IMR-90 (cell line): ENCODE data around the gene ASXL2. TPM values are rescaled to one million over a fixed set of nuclear protein-coding genes. Genes with fewer than 3 reads are reported as not detected.

Experiments used
- ATAC-seq: fragments of 200-7000 bp; cut with Tn5 transposase; 2 replicates; pipeline ENCODE4 v1.9.1; 2020; ENCODE audit warnings: low read depth, mild to moderate bottlenecking, moderate library complexity
- BruUV-seq: library from RNA; stranded (reverse); fragments of 400-500 nt; replicated peaks from 2 replicates; lab custom pipeline; 2021; lab: Mats Ljungman, UMichigan
- CTCF ChIA-PET: fragments of 300-600 bp; formaldehyde crosslinking; extraction: SDS; loops from one replicate; lab custom pipeline; 2021; ENCODE audit warnings: antibody characterized with exemption; lab: Yijun Ruan, JAX
- POLR2A ChIA-PET: fragments of 300-600 bp; sonication (Branson Sonifier 250); formaldehyde crosslinking; loops from one replicate; lab custom pipeline; 2022; ENCODE audit warnings: antibody characterized with exemption; ENCODE audit not compliant: unreplicated experiment; lab: Charles Lee
- DNase-seq: peaks from one replicate; pipeline ENCODE4 v3.0.0; 2013
- H2AFZ ChIP-seq: replicated peaks from 2 replicates; pipeline ENCODE3; 2013; ENCODE audit warnings: low read length, mild to moderate bottlenecking; ENCODE audit not compliant: poor library complexity
- H2AK5ac ChIP-seq: 2 replicates; pipeline ENCODE4 v1.6.1; 2013; ENCODE audit warnings: low read depth, low read length, inconsistent platforms
- H2AK9ac ChIP-seq: replicated peaks from 2 replicates; pipeline ENCODE3; 2013; ENCODE audit warnings: mild to moderate bottlenecking, low read depth, low read length, moderate library complexity; ENCODE audit not compliant: poor library complexity
- H2BK120ac ChIP-seq: 2 replicates; pipeline ENCODE4 v1.6.1; 2013; ENCODE audit warnings: low read depth, low read length, inconsistent platforms
- H2BK15ac ChIP-seq: 3 replicates; pipeline ENCODE4 v1.6.1; 2013; ENCODE audit warnings: low read depth, low read length, inconsistent platforms
- H2BK20ac ChIP-seq: 2 replicates; pipeline ENCODE4 v1.6.1; 2013; ENCODE audit warnings: low read depth, mild to moderate bottlenecking, inconsistent platforms, low read length, moderate library complexity
- H2BK5ac ChIP-seq: 2 replicates; pipeline ENCODE4 v1.6.1; 2013; ENCODE audit warnings: mild to moderate bottlenecking, low read depth, low read length, inconsistent platforms; ENCODE audit not compliant: poor library complexity, severe bottlenecking
- H3K14ac ChIP-seq: replicated peaks from 2 replicates; pipeline ENCODE4 v1.6.1; 2013; ENCODE audit warnings: low read depth, low read length, inconsistent platforms
- H3K18ac ChIP-seq: 2 replicates; pipeline ENCODE4 v1.6.1; 2013; ENCODE audit warnings: low read depth, low read length, control low read depth
- H3K23ac ChIP-seq: 2 replicates; pipeline ENCODE4 v1.6.1; 2013; ENCODE audit warnings: low read depth, low read length, inconsistent platforms
- H3K27ac ChIP-seq: 2 replicates; pipeline ENCODE4 v1.5.1; 2013; ENCODE audit warnings: mild to moderate bottlenecking, control low read depth, low read length; ENCODE audit not compliant: insufficient read depth
- H3K27me3 ChIP-seq: 2 replicates; pipeline ENCODE4 v1.6.1; 2013; ENCODE audit warnings: low read length; ENCODE audit not compliant: control insufficient read depth, insufficient read depth
- H3K36me3 ChIP-seq: 2 replicates; pipeline ENCODE4 v1.6.1; 2013; ENCODE audit warnings: low read length, mixed read lengths; ENCODE audit not compliant: control insufficient read depth, insufficient read depth
- H3K4ac ChIP-seq: 2 replicates; pipeline ENCODE4 v1.6.1; 2013; ENCODE audit warnings: low read depth, low read length, inconsistent platforms
- H3K4me1 ChIP-seq: 2 replicates; pipeline ENCODE4 v1.6.1; 2013; ENCODE audit warnings: low read length, mixed read lengths; ENCODE audit not compliant: control insufficient read depth, insufficient read depth
- H3K4me2 ChIP-seq: 2 replicates; pipeline ENCODE4 v1.6.1; 2013; ENCODE audit warnings: low read depth, mild to moderate bottlenecking, control low read depth, low read length, moderate library complexity
- H3K4me3 ChIP-seq: 2 replicates; pipeline ENCODE4 v1.5.1; 2013; ENCODE audit warnings: low read depth, mild to moderate bottlenecking, control low read depth, low read length, moderate library complexity; ENCODE audit not compliant: insufficient read depth
- H3K56ac ChIP-seq: 2 replicates; pipeline ENCODE4 v1.6.1; 2013; ENCODE audit warnings: low read length, inconsistent platforms; ENCODE audit not compliant: insufficient read depth; ENCODE audit errors: extremely low read depth
- H3K79me1 ChIP-seq, 2 experiments: 2 replicates each; pipeline ENCODE4 v1.6.1; 2013; ENCODE audit warnings: low read length in 2 of 2, inconsistent platforms in 1 of 2, low read depth in 1 of 2
- H3K9ac ChIP-seq: 2 replicates; pipeline ENCODE4 v1.6.1; 2013; ENCODE audit warnings: low read depth, low read length, control low read depth
- H3K9me1 ChIP-seq: 2 replicates; pipeline ENCODE4 v1.6.1; 2013; ENCODE audit warnings: low read length, inconsistent platforms; ENCODE audit not compliant: insufficient read depth
- H3K9me3 ChIP-seq: 2 replicates; pipeline ENCODE4 v1.6.1; 2013; ENCODE audit warnings: low read length; ENCODE audit not compliant: control insufficient read depth, insufficient read depth
- H4K20me1 ChIP-seq: 2 replicates; pipeline ENCODE4 v1.6.1; 2013; ENCODE audit warnings: low read length, inconsistent platforms; ENCODE audit not compliant: insufficient read depth
- H4K5ac ChIP-seq: 2 replicates; pipeline ENCODE4 v1.6.1; 2013; ENCODE audit warnings: mild to moderate bottlenecking, low read depth, low read length, control low read depth
- H4K8ac ChIP-seq, 2 experiments: 2 replicates each; pipeline ENCODE4 v1.6.1; 2013; ENCODE audit warnings: low read depth in 2 of 2, low read length in 2 of 2, control low read depth in 1 of 2, inconsistent platforms in 1 of 2
- H4K91ac ChIP-seq: 2 replicates; pipeline ENCODE4 v1.6.1; 2013; ENCODE audit warnings: low read depth, low read length, inconsistent platforms; ENCODE audit not compliant: insufficient read depth
- BHLHE40 ChIP-seq: fragments of 150-350 bp; IDR thresholded peaks from 2 replicates; pipeline ENCODE4 v1.6.1; 2016; ENCODE audit warnings: mild to moderate bottlenecking, low read depth, low read length
- CEBPB ChIP-seq: IDR thresholded peaks from 2 replicates; pipeline ENCODE4 v1.6.1; 2012; ENCODE audit warnings: low read depth, low read length, improper control_type of control experiment
- CHD1 ChIP-seq: IDR thresholded peaks from 2 replicates; pipeline ENCODE4 v1.6.1; 2012; ENCODE audit warnings: low read depth, low read length, improper control_type of control experiment
- FOS ChIP-seq: fragments of 150-350 bp; IDR thresholded peaks from 2 replicates; pipeline ENCODE4 v1.6.1; 2016; ENCODE audit warnings: low read depth, low read length
- MAFK ChIP-seq: IDR thresholded peaks from 2 replicates; pipeline ENCODE4 v1.6.1; 2012; ENCODE audit warnings: low read depth, low read length, improper control_type of control experiment
- MAZ ChIP-seq: IDR thresholded peaks from 2 replicates; pipeline ENCODE4 v1.6.1; 2012; ENCODE audit warnings: low read depth, mild to moderate bottlenecking, low read length, improper control_type of control experiment, moderate library complexity, borderline replicate concordance
- MXI1 ChIP-seq: IDR thresholded peaks from 2 replicates; pipeline ENCODE4 v1.6.1; 2012; ENCODE audit warnings: low read depth, mild to moderate bottlenecking, low read length, moderate library complexity, borderline replicate concordance
- NFE2L2 ChIP-seq: fragments of 150-350 bp; IDR thresholded peaks from 2 replicates; pipeline ENCODE4 v1.6.1; 2016; ENCODE audit warnings: low read depth, mild to moderate bottlenecking, low read length
- POLR2A ChIP-seq: IDR thresholded peaks from 2 replicates; pipeline ENCODE4 v1.6.1; 2012; ENCODE audit warnings: mild to moderate bottlenecking, low read depth, low read length
- RAD21 ChIP-seq: IDR thresholded peaks from 2 replicates; pipeline ENCODE4 v1.6.1; 2012; ENCODE audit warnings: low read length, improper control_type of control experiment
- RCOR1 ChIP-seq: IDR thresholded peaks from 2 replicates; pipeline ENCODE4 v1.6.1; 2012; ENCODE audit warnings: mild to moderate bottlenecking, low read length, improper control_type of control experiment; ENCODE audit not compliant: insufficient replicate concordance
- RFX5 ChIP-seq: IDR thresholded peaks from 2 replicates; pipeline ENCODE4 v1.8.0; 2012; ENCODE audit warnings: low read depth, mild to moderate bottlenecking, low read length, moderate library complexity
- SMC3 ChIP-seq: fragments of 150-350 bp; IDR thresholded peaks from 2 replicates; pipeline ENCODE4 v1.6.1; 2016; ENCODE audit warnings: low read depth, mild to moderate bottlenecking, antibody characterized with exemption, low read length, moderate library complexity
- WGBS, 2 experiments: methylation state at CpG; one replicate each; pipeline versions ENCODE4 v1.1.5 to v1.1.7; 2013; ENCODE audit warnings: missing lambda C conversion rate in 2 of 2; ENCODE audit not compliant: insufficient read length in 1 of 2; ENCODE audit errors: extremely low coverage in 2 of 2; 5-methylcytosine and 5-hydroxymethylcytosine counted together
- dilution Hi-C: fragments of 300-500 bp; cut with HindIII; formaldehyde crosslinking; loops from one replicate; pipeline ENCODE4 v1.14.3; 2018; ENCODE audit warnings: low sequenced_read_pairs; ENCODE audit not compliant: unreplicated experiment
- in situ Hi-C: fragments of 300-500 bp; cut with MboI; formaldehyde crosslinking; loops from 3 replicates; pipeline ENCODE4 v1.14.3; 2019; ENCODE audit warnings: low sequenced_read_pairs, inconsistent platforms, mixed read lengths
- intact Hi-C: fragments of 100-400 bp; cut with micrococcal nuclease; formaldehyde crosslinking; loops from 2 replicates; pipeline ENCODE4 v1.10.0; 2022
- polyA plus RNA-seq, 3 experiments: library from polyadenylated mRNA; depleted of rRNA; stranded (reverse); fragments of >200 nt; gene quantifications; 2 replicates each; pipeline ENCODE4 v1.2.3, GENCODE V29; 2012; ENCODE audit warnings: low replicate concordance in 1 of 3
- total RNA-seq: library from RNA; depleted of rRNA; stranded (reverse); fragments of >200 nt; gene quantifications from 2 replicates; pipeline ENCODE4 v1.2.3, GENCODE V29; 2012
- TF ChIP-seq, protein P1 (sequence below): fragments of 150-350 bp; IDR thresholded peaks from 2 replicates; pipeline ENCODE4 v1.6.1; 2017; ENCODE audit warnings: mild to moderate bottlenecking, antibody characterized with exemption, low read length, low read depth
- TF ChIP-seq, protein P2 (sequence below): fragments of 150-350 bp; IDR thresholded peaks from 2 replicates; pipeline ENCODE4 v1.6.1; 2016; ENCODE audit warnings: low read depth, mild to moderate bottlenecking, low read length, moderate library complexity, borderline replicate concordance
- TF ChIP-seq, protein P3 (sequence below): conservative IDR thresholded peaks from 2 replicates; pipeline ENCODE4 v1.5.1; 2012; ENCODE audit warnings: mild to moderate bottlenecking, low read depth, low read length, improper control_type of control experiment

Gene ASXL2
- total and polyA plus RNA-seq, 2 of the 4 experiments (the other 2 are of a cell fraction): 5.3 to 8.1 TPM

DNA sequence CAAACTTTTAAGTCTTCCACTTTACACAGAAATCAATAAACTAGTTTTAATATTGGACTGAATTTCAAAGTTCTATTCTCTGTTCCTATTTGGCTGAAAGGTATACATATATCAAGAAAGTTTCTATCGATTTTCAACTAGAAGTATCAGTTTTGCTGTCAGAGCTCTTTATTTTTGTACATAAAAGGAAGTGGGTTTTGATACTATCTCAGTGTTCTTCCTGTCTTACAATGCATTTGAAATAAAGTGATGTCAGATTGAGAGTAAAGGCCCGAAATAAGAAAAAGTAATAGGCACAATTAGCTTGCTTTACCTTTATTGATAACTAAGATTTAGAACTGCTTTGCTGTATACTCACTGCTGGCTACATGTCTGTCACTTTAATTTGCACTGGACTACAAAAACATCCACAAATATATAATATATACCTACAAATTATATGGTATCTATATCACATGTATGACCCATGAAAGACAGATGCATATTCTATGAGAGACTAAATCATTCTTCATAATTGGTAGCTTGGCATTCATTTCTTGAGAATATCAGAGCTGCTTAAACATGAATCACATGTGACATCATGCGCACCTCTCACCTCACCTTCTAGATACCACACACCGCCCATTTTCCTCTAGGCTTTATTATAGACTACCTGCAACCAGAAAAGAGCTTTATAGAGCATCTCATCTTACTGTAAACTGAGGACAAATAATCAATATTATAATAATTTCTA lies 83.6 kb downstream of the ASXL2 start:
- intact Hi-C loops (no loop called here), dilution Hi-C loops (no loop called here), in situ Hi-C loops (no loop called here)
- Histone ChIP-seq H2AK5ac (no peak overlapping the region), H3K23ac (no peak overlapping the region), H4K91ac (no peak overlapping the region), H2AFZ (no peak overlapping the region), H3K9ac (no peak overlapping the region), H3K9me1 (0 out of 2 replicates have a peak, but pooled peaks cover 4% of the 10 kb centered on the region), H3K79me1 (peaks cover 3 to 6% of the 10 kb centered on the region in 2 experiments; a peak in 2 of 4 replicates), H4K5ac (no peak overlapping the region), H2BK20ac (no peak overlapping the region), H3K36me3 (peaks cover 7% of the 10 kb centered on the region), H3K27ac (no peak overlapping the region), H3K14ac (no peak overlapping the region), H4K20me1 (no peaks in the 10 kb centered on the region), H4K8ac (no peak overlapping the region), H3K9me3 (no peaks in the 10 kb centered on the region), H3K4ac (no peak overlapping the region), H3K4me1 (no peaks in the 10 kb centered on the region), H2BK120ac (no peak overlapping the region), H2BK15ac (no peak overlapping the region), H3K27me3 (no peaks in the 10 kb centered on the region), H3K4me3 (no peak overlapping the region), H3K56ac (no peak overlapping the region), H2BK5ac (no peak overlapping the region), H3K18ac (no peak overlapping the region), H2AK9ac (no peak overlapping the region), H3K4me2 (no peak overlapping the region)
- CTCF ChIA-PET: no interaction called here
- WGBS, 2 experiments: no CpG with 5 or more reads among the region's 4 CpGs
- POLR2A ChIA-PET: no interaction called here
- ATAC-seq: no peak
- no TSS peak for BruUV-seq
- DNase-seq: no peak
- TF ChIP-seq CEBPB (no peak), MAZ (no peak), NFE2L2 (no peak), RFX5 (no peak), MAFK (no peak), POLR2A (no peak), RCOR1 (no peak), MXI1 (no peak), FOS (no peak), SMC3 (no peak), CHD1 (no peak), BHLHE40 (no peak), RAD21 (no peak)
- TF ChIP-seq, protein P1, sequence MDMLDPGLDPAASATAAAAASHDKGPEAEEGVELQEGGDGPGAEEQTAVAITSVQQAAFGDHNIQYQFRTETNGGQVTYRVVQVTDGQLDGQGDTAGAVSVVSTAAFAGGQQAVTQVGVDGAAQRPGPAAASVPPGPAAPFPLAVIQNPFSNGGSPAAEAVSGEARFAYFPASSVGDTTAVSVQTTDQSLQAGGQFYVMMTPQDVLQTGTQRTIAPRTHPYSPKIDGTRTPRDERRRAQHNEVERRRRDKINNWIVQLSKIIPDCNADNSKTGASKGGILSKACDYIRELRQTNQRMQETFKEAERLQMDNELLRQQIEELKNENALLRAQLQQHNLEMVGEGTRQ: no peak
- TF ChIP-seq, protein P2, sequence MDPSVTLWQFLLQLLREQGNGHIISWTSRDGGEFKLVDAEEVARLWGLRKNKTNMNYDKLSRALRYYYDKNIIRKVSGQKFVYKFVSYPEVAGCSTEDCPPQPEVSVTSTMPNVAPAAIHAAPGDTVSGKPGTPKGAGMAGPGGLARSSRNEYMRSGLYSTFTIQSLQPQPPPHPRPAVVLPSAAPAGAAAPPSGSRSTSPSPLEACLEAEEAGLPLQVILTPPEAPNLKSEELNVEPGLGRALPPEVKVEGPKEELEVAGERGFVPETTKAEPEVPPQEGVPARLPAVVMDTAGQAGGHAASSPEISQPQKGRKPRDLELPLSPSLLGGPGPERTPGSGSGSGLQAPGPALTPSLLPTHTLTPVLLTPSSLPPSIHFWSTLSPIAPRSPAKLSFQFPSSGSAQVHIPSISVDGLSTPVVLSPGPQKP: no peak
- TF ChIP-seq, protein P3, sequence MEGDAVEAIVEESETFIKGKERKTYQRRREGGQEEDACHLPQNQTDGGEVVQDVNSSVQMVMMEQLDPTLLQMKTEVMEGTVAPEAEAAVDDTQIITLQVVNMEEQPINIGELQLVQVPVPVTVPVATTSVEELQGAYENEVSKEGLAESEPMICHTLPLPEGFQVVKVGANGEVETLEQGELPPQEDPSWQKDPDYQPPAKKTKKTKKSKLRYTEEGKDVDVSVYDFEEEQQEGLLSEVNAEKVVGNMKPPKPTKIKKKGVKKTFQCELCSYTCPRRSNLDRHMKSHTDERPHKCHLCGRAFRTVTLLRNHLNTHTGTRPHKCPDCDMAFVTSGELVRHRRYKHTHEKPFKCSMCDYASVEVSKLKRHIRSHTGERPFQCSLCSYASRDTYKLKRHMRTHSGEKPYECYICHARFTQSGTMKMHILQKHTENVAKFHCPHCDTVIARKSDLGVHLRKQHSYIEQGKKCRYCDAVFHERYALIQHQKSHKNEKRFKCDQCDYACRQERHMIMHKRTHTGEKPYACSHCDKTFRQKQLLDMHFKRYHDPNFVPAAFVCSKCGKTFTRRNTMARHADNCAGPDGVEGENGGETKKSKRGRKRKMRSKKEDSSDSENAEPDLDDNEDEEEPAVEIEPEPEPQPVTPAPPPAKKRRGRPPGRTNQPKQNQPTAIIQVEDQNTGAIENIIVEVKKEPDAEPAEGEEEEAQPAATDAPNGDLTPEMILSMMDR: no peak
